Activated T-helper 2 cell treated with anti-CD3 and anti-CD28 coated beads, Interferon-gamma antibody, Interleukin-2, Interleukin-4, amounts not matched to agents 10 μg/mL and 5 μg/mL and 100 μg/mL, durations not matched to agents 14 hours and 24 hours and 36 hours (primary cell): ENCODE results near the gene RCOR3. TPM values are rescaled to one million over a fixed set of nuclear protein-coding genes. Genes with fewer than 3 reads are reported as not detected.
"Not testable (repeated sequence)": the region's sequence is repeated elsewhere in the genome, so short reads cannot be mapped to it uniquely, and the experiment has no call there.

Source experiments
- DNase-seq: peaks from one replicate; pipeline ENCODE4 v3.0.0; 2021; ENCODE audit warnings: low spot score
- H3K27ac Mint-ChIP-seq: one replicate; pipeline ENCODE4 v1.8.0; 2021; ENCODE audit warnings: mixed read lengths
- H3K27me3 Mint-ChIP-seq: one replicate; pipeline ENCODE4 v1.8.0; 2021; ENCODE audit warnings: low read depth, mixed read lengths
- H3K36me3 Mint-ChIP-seq: one replicate; pipeline ENCODE4 v1.8.0; 2021; ENCODE audit warnings: low read depth, mixed read lengths
- H3K4me1 Mint-ChIP-seq: one replicate; pipeline ENCODE4 v1.8.0; 2021; ENCODE audit warnings: low read depth, mixed read lengths
- H3K4me3 Mint-ChIP-seq: one replicate; pipeline ENCODE4 v1.8.0; 2021; ENCODE audit warnings: low read depth, mild to moderate bottlenecking, moderate library complexity, mixed read lengths
- H3K9me3 Mint-ChIP-seq: one replicate; pipeline ENCODE4 v1.8.0; 2021; ENCODE audit warnings: mixed read lengths
- intact Hi-C: fragments of 100-400 bp; cut with micrococcal nuclease; formaldehyde crosslinking; loops from one replicate; pipeline ENCODE4 v1.15.1; 2023
- total RNA-seq: library from RNA; stranded (reverse); gene quantifications from 2 replicates; pipeline ENCODE4 v1.2.3, GENCODE V29; 2022

RCOR3 gene
- total RNA-seq, 1 donor from 2014 or later, result 45.0 TPM

GRCh38 chr1:211240567-211240966, 18.6 kb upstream of the RCOR3 start:
- H3K36me3 Mint-ChIP-seq, H3K9me3 Mint-ChIP-seq, H3K4me3 Mint-ChIP-seq, H3K27ac Mint-ChIP-seq, DNase-seq, intact Hi-C loops, H3K4me1 Mint-ChIP-seq: not testable (repeated sequence)
- peaks cover 10% of the 10 kb centered on the region for H3K27me3 Mint-ChIP-seq

- peaks cover 2% of the 10 kb centered on the region for H3K4me1 Mint-ChIP-seq
- no peak for DNase-seq
- intact Hi-C loops, result no loop called here
Measured at GRCh38 chr1:211241071-211241470, 18.1 kb upstream of the RCOR3 start.

GRCh38 chr1:211243639-211244038, 15.5 kb upstream of the RCOR3 start:
- H3K9me3 Mint-ChIP-seq, H3K27ac Mint-ChIP-seq, intact Hi-C loops, H3K4me1 Mint-ChIP-seq, H3K36me3 Mint-ChIP-seq, DNase-seq, H3K4me3 Mint-ChIP-seq: not testable (repeated sequence)
- H3K27me3 Mint-ChIP-seq, result peaks cover 11% of the 10 kb centered on the region

More at GRCh38 chr1:211241071-211241470, 18.1 kb upstream of the RCOR3 start:
- Mint-ChIP-seq H3K27ac (no peak overlapping the region), H3K4me3 (no peak overlapping the region), H3K9me3 (no peaks in the 10 kb centered on the region), H3K36me3 (no peaks in the 10 kb centered on the region), H3K27me3 (peaks cover 11% of the 10 kb centered on the region)

- H3K9me3 Mint-ChIP-seq, H3K27me3 Mint-ChIP-seq, H3K27ac Mint-ChIP-seq, DNase-seq, H3K4me3 Mint-ChIP-seq, H3K36me3 Mint-ChIP-seq, H3K4me1 Mint-ChIP-seq, intact Hi-C loops: not testable (repeated sequence)
Measured at GRCh38 chr1:211246583-211246982, 12.6 kb upstream of the RCOR3 start.

GRCh38 chr1:211247921-211248320, 11.2 kb upstream of the RCOR3 start:
- Mint-ChIP-seq H3K27ac (no peak overlapping the region), H3K4me1 (no peaks in the 10 kb centered on the region), H3K27me3 (peaks cover 9% of the 10 kb centered on the region), H3K4me3 (no peak overlapping the region), H3K36me3 (no peaks in the 10 kb centered on the region), H3K9me3 (no peaks in the 10 kb centered on the region)
- intact Hi-C loops, result no loop called here
- no peak for DNase-seq

- not testable (repeated sequence) for H3K4me3 Mint-ChIP-seq, H3K4me1 Mint-ChIP-seq, H3K27me3 Mint-ChIP-seq, H3K9me3 Mint-ChIP-seq, H3K36me3 Mint-ChIP-seq, DNase-seq, H3K27ac Mint-ChIP-seq
- intact Hi-C loops, result loop anchor here (10.0 kb wide), 1 partner anchor 905 kb away; no protein-coding TSS in a partner anchor
Measured at GRCh38 chr1:211249611-211250010, 9.6 kb upstream of the RCOR3 start.

- H3K36me3 Mint-ChIP-seq, result peaks cover 7% of the 10 kb centered on the region
- peak overlapping the region; percentile 91 for H3K27ac Mint-ChIP-seq
- peaks cover 4% of the 10 kb centered on the region for H3K27me3 Mint-ChIP-seq
- DNase-seq, result no peak
- peak overlapping the region; percentile 88 for H3K4me3 Mint-ChIP-seq
- H3K4me1 Mint-ChIP-seq, result peaks cover 19% of the 10 kb centered on the region
- H3K9me3 Mint-ChIP-seq, result no peaks in the 10 kb centered on the region
- intact Hi-C loops, result loop anchor here (2.0 to 10.0 kb wide), 5 partner anchors 29 to 913 kb away; no protein-coding TSS in a partner anchor
Measured at GRCh38 chr1:211257826-211258225, 1.3 kb upstream of the RCOR3 start.

- DNase-seq, result peak; percentile 61
- H3K4me1 Mint-ChIP-seq, result peaks cover 19% of the 10 kb centered on the region
- H3K27me3 Mint-ChIP-seq, result no peaks in the 10 kb centered on the region
- intact Hi-C loops, result loop anchor here (2.0 to 10.0 kb wide), 5 partner anchors 30 to 914 kb away; no protein-coding TSS in a partner anchor
- H3K36me3 Mint-ChIP-seq, result peaks cover 7% of the 10 kb centered on the region
- H3K9me3 Mint-ChIP-seq, result no peaks in the 10 kb centered on the region
- peak overlapping the region; percentile 91 for H3K27ac Mint-ChIP-seq
- H3K4me3 Mint-ChIP-seq, result peak overlapping the region; percentile 88
Measured at GRCh38 chr1:211258310-211258755, 833 bp upstream of the RCOR3 start.

GRCh38 chr1:211259638-211260126, 516 bp downstream of the RCOR3 start:
- H3K9me3 Mint-ChIP-seq, result no peaks in the 10 kb centered on the region
- H3K27ac Mint-ChIP-seq, result peak overlapping the region; percentile 92
- H3K36me3 Mint-ChIP-seq, result peaks cover 16% of the 10 kb centered on the region
- peaks cover 24% of the 10 kb centered on the region for H3K4me1 Mint-ChIP-seq
- intact Hi-C loops, result loop anchor here (1.0 to 10.0 kb wide), 10 partner anchors 22 to 1173 kb away; partner anchors contain the start of genes NENF and SLC30A1
- no peaks in the 10 kb centered on the region for H3K27me3 Mint-ChIP-seq
- DNase-seq, result no peak
- H3K4me3 Mint-ChIP-seq, result peak overlapping the region; percentile 81

GRCh38 chr1:211260141-211261107, 1.3 kb downstream of the RCOR3 start:
- peak; percentile 62 for DNase-seq
- peak overlapping the region; percentile 92 for H3K27ac Mint-ChIP-seq
- H3K4me3 Mint-ChIP-seq, result peak overlapping the region; percentile 81
- no peaks in the 10 kb centered on the region for H3K27me3 Mint-ChIP-seq
- H3K36me3 Mint-ChIP-seq, result peaks cover 18% of the 10 kb centered on the region
- H3K9me3 Mint-ChIP-seq, result no peaks in the 10 kb centered on the region
- intact Hi-C loops, result loop anchor here (2.0 kb wide), 1 partner anchor 1172 kb away; the partner anchor contains the start of gene NENF
- peaks cover 24% of the 10 kb centered on the region for H3K4me1 Mint-ChIP-seq

GRCh38 chr1:211261229-211261628, 2.1 kb downstream of the RCOR3 start:
- H3K27ac Mint-ChIP-seq, result peak overlapping the region; percentile 92
- H3K4me3 Mint-ChIP-seq, result peak overlapping the region; percentile 81
- peaks cover 22% of the 10 kb centered on the region for H3K36me3 Mint-ChIP-seq
- intact Hi-C loops, result loop anchor here (2.0 kb wide), 1 partner anchor 1172 kb away; the partner anchor contains the start of gene NENF
- no peaks in the 10 kb centered on the region for H3K9me3 Mint-ChIP-seq
- peaks cover 29% of the 10 kb centered on the region for H3K4me1 Mint-ChIP-seq
- no peaks in the 10 kb centered on the region for H3K27me3 Mint-ChIP-seq
- no peak for DNase-seq

- peaks cover 34% of the 10 kb centered on the region for H3K36me3 Mint-ChIP-seq
- peaks cover 24% of the 10 kb centered on the region for H3K4me1 Mint-ChIP-seq
- H3K27me3 Mint-ChIP-seq, H3K9me3 Mint-ChIP-seq, H3K27ac Mint-ChIP-seq, H3K4me3 Mint-ChIP-seq, intact Hi-C loops, DNase-seq: not testable (repeated sequence)
Measured at GRCh38 chr1:211263022-211263421, 3.9 kb downstream of the RCOR3 start.
